ENCODE results near the gene TBC1D10B. TPM values are rescaled to one million over a fixed set of nuclear protein-coding genes. Genes with fewer than 3 reads are reported as not detected.

The TBC1D10B gene
- total RNA-seq (10 to 100 TPM; 18.4 to 46.9 (median 38.0) TPM), polyA plus RNA-seq (10 to 100 TPM; 24.7 to 29.7 TPM)
- long read RNA-seq, donor 1, transcript TBC1D10B-201 (9 exons, 3,350 nt), result major isoform, 14 of 35 reads
- long read RNA-seq, donor 1, partial matches to known transcripts, result 12 of 35 reads
- long read RNA-seq, donor 1, other reads (novel, unspliced or antisense), result 9 of 35 reads
- long read RNA-seq, donor 2, full-length matches to known transcripts, result 12 of 12 reads
- long read RNA-seq, donor 2, partial matches to known transcripts, result 0 of 12 reads
- long read RNA-seq, donor 2, other reads (novel, unspliced or antisense), result 0 of 12 reads
- long read RNA-seq, donor 3, transcript TBC1D10B-201 (9 exons, 3,350 nt), result major isoform, 86 of 110 reads
- long read RNA-seq, donor 3, partial matches to known transcripts, result 15 of 110 reads
- long read RNA-seq, donor 3, other reads (novel, unspliced or antisense), result 9 of 110 reads

GRCh38 chr16:30370456-30371247 lies at the start of gene TBC1D10B:
TBC1D10B (minus strand) TSS chr16:30370494; CDS start chr16:30370183, 311 bp downstream.
- peak within 1 kb of the TSS; percentile 72 for H3K4me3 ChIP-seq
- no peaks in the 10 kb centered on the region for H3K9me3 ChIP-seq
- WGBS, 3 donors, result 0% methylated on average over 39 to 40 of the region's 40 CpGs
- H3K4me1 ChIP-seq (ENCODE audit: insufficient read depth), result peaks cover 6% of the 10 kb centered on the region
- intact Hi-C loops (cut with DNase I), result loop anchor here in 1 of 4 donors (10.0 kb wide), 1 partner anchor 284 kb away; the partner anchor contains the start of genes FBRS and PRR14
- no peaks in the 10 kb centered on the region for H3K27me3 ChIP-seq
- H3K36me3 ChIP-seq, result no peaks in the 10 kb centered on the region
- DNase-seq, result peak; percentile 96 to 100 (median 98)
- TF ChIP-seq POLR2A (IDR thresholded peaks at IDR 0.05), result no peak
- TF ChIP-seq CTCF (IDR thresholded peaks at IDR 0.05), result peak in 1 of 3 donors; percentile 43
- no peak for TF ChIP-seq EP300 (IDR thresholded peaks at IDR 0.05)
- peak within 1 kb of the TSS; percentile 77 to 81 for H3K27ac ChIP-seq

- H3K4me3 ChIP-seq, result peak overlapping the region; percentile 46
- WGBS, 3 donors, result 57 to 77% (median 69%) methylated on average over 25 to 31 of the region's 31 CpGs
- no peaks in the 10 kb centered on the region for H3K36me3 ChIP-seq
- H3K4me1 ChIP-seq (ENCODE audit: insufficient read depth), result peaks cover 5% of the 10 kb centered on the region
- intact Hi-C loops (cut with DNase I), result loop anchor here in 2 of 4 donors (5.0 to 10.0 kb wide), 2 partner anchors 324 to 326 kb away; partner anchors contain the start of genes TBX6 (in 2 of the 2) and YPEL3 (in 1 of the 2)
- no peak for TF ChIP-seq POLR2A (IDR thresholded peaks at IDR 0.05)
- TF ChIP-seq EP300 (IDR thresholded peaks at IDR 0.05), result no peak
- TF ChIP-seq CTCF (IDR thresholded peaks at IDR 0.05), result no peak
- no peaks in the 10 kb centered on the region for H3K9me3 ChIP-seq
- H3K27me3 ChIP-seq, result no peaks in the 10 kb centered on the region
- no peak for DNase-seq
- H3K27ac ChIP-seq, result peak overlapping the region in 1 of 2 donors; percentile 69
Measured at GRCh38 chr16:30418350-30419181, 48.3 kb upstream of the TBC1D10B start.

GRCh38 chr16:30417529-30418349 lies 47.4 kb upstream of the TBC1D10B start:
- Histone ChIP-seq H3K4me3 (peak overlapping the region; percentile 46), H3K27me3 (no peaks in the 10 kb centered on the region), H3K36me3 (no peaks in the 10 kb centered on the region), H3K9me3 (no peaks in the 10 kb centered on the region), H3K27ac (peak overlapping the region; percentile 3 to 69), H3K4me1 (ENCODE audit: insufficient read depth) (peaks cover 5% of the 10 kb centered on the region)
- intact Hi-C loops (cut with DNase I), result loop anchor here in 2 of 4 donors (5.0 to 10.0 kb wide), 2 partner anchors 323 to 325 kb away; partner anchors contain the start of genes TBX6 (in 2 of the 2) and YPEL3 (in 1 of the 2)
- WGBS, 3 donors, result 0 to 2% (median 1%) methylated on average over 93 to 140 of the region's 140 CpGs
- DNase-seq, result peak; percentile 75 to 91 (median 84)
- TF ChIP-seq POLR2A (IDR thresholded peaks at IDR 0.05) (no peak), CTCF (IDR thresholded peaks at IDR 0.05) (no peak), EP300 (IDR thresholded peaks at IDR 0.05) (no peak)

Data from ovary (tissue), 10 donors.